HG03378 (cell line): ENCODE measurements around the gene VPS52.
"Not testable (repeated sequence)": the region's sequence is repeated elsewhere in the genome, so short reads cannot be mapped to it uniquely, and the experiment has no call there.

Source experiments
- ATAC-seq: cut with Tn5 transposase; IDR thresholded peaks from one replicate; pipeline ENCODE4 v1.9.1; 2021; ENCODE audit warnings: mild to moderate bottlenecking, moderate library complexity; ENCODE audit not compliant: unreplicated experiment

The VPS52 gene

DNA sequence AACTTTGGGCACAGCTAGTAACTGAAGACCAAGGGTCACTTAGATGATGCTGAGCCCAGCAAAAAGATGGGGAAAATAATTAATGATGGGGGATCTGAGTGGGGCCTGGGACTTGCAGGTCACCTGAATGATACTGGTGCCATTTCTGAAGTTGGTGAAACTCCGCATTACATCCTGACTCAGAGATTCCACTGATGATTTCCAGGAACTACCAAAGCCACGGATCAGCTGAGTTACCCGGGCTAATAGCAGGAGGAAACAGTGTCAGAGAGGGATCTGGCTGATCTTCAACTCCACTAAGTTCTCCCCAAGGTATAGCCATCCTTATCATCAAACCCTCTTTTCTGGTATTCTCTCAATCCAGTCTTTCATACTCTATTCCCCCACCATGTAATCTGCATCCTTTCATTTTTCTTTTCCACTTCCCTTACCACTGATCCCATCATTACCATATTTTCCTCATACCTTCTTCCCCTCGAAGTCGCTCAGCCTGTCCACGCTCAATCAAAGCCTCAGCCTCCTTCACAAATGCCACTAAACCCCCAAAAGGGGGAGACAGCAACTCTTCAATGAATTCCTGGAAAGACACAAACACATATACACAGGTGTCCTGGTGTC, 20.2 kb downstream of the VPS52 start:
- no peak for ATAC-seq

DNA sequence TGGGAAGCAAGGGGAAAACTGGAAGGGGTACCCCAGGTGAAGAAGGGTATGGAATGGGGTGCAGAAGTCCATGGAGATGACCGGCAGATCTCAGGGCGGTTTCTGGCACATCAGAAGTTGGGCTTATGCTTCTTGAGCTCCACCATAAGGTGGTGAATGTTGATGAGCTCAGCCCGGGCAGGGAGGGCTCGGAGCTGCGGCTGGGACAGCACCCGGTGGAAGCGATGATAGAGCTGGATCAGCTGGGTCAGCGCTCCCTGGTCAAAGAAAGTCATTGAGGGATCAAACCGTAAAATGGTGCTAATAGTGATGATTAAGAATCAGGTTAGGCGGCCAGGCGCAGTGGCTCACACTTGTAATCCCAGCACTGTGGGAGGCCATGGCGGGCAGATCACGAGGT, 20.9 kb downstream of the VPS52 start:
- no peak for ATAC-seq

DNA sequence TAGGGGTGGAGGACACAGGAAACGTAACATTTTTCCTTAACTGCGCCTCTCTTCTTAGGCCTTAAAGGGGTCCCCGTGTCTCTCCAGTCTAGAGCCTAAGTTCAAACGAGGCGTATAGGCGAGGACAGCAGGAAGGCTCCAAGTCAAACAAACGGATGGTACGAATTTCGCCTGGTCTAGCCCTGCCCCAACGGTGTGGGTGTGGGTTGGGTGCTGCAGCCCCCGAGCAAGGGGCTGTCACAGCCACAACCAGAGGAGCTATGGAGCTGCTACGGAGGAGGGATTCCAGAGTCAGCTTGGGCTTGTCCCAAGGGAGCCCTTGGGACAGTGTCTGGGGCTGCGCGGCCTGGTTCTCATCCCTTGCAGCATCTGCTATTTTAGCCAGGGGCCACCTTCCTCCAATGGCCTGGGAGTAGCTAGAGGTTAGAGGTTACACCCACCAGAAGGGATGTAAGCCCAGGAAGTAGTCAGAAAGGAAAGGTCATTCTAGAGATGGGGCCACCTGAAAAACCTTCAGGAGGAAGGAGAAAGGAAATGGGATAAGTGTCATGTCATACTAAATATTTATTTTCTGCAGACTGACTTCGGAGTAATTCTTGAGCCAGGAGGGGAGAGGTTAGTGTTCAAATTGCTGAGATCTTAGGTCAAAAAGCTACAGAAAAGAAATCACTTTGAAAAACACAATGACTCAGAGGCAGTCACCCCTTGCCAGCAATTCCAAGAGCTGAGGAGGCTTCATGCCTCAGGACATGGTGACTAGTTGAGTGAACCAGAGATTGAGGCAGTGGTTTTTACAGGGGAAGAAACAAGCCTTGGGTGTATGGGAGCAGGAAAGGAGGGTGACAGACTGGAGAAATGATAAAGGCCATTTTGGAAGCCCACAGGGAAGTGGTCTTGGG, 21.7 kb downstream of the VPS52 start:
- no peak for ATAC-seq

DNA sequence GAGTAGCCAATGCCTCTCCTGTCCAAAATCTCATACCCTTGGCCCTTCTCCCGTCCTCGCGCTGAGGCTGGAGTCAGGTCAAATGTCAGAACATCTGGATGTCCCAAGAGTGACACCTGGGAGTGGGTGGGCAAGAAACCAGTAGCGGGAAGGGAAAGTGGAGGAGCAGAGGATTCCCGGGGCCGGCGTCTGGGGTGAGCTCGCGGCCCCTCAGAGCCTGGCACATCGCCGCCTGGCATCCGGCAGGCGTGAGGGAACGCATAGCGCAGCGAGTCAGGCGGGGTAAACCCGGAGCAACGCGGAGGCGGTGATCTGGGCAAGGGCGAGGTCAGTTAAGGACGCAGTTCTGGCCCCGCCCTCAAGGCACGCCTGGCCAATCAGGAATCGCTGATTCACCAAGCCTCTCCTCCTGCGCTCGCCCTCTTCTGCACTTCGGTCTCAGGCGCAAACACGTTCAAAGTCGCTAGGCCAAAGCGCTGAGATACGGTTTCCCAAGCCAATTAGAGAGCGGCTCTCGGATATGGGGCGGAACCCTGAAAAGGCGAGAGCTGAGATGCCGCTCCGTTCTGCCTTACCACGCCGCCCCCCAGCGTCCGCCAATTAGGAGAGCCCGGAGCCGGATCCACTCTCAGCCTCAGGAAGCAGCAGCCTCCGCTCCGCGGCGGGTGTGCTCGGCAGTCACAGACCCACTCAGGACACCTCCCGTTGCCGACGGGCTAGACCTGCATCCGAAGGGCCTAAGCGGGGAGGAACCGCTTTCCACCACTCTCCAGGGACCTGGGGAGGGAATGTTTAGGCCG, 22.5 kb downstream of the VPS52 start:
- peak; percentile 77 for ATAC-seq

GRCh38 chr6:33248643-33248931, 23.1 kb downstream of the VPS52 start:
- no peak for ATAC-seq

DNA sequence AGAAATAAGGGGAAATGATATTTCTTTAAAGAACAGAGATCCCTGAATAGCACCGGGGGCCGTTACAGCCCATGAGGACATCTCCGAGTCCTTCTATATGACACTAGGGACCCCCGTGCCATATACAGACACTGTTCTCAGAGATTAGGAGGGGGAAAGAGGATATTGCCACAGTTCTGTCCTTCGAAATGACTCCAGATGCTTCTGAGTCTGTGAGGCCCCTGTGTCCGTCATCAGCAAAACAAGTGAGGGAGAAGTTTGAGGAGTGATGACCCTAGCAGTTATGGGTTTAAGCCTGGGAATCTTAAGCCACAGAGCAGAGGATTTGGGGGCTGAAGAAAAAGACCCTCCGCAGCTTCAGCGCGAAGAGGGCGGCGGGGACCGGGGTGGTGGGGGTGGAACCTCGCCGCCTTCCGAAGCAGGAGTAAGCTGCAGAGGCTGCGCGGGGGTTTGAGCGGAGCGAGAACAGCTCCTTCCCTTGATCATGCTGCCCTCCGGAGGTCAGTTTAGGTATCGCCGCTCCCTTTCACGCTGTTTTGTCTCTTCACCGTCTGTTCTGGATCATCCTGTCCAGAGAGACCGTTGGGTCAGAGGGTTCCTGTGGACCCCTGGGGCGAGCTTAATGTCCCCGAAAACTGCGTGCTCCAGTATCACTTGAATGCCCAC, 23.6 kb downstream of the VPS52 start:
- peak; percentile 47 for ATAC-seq

- no peak for ATAC-seq
Measured at GRCh38 chr6:33243476-33243875, 28.2 kb downstream of the VPS52 start.

DNA sequence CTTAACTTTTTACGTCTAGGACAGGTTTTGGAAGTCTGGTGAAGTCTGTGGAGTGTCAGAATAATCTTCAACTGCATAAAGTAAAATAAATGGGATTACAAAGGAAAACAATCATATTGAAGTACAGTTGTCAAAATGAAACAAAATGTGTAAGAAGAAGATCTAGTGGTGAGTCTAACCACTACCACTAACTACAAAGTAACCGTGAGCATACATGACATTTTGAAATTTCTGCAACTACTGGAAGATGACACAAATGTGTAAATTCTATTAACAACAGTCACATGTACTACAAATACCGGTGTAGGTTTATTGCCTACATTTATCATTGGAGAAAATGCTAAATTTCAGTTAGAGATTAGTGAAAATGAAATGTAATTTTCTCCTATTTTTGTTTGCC, 29.7 kb downstream of the VPS52 start:
- ATAC-seq: no peak

DNA sequence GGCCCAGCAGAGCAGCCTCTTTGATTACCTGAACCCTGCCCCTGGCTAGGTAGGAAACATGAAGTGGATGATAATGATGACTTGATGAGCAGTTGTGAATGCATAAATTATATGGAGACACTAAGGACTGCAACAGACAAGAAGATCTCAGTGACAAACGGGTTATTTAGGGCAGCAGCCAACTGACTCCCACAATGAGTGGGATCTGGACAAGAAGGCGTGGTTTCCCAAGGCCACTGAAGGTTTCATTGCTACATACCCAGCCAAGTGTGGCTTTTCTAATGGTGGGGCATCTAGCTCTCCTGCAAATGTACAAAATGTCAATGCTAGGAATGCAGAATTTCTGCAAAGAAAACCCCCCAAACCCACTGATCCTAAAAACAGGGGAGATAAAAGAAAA, 33.9 kb downstream of the VPS52 start:
- ATAC-seq: no peak

- no peak for ATAC-seq
Measured at GRCh38 chr6:33236852-33237251, 34.8 kb downstream of the VPS52 start.

- no peak for ATAC-seq
Measured at GRCh38 chr6:33236328-33236727, 35.3 kb downstream of the VPS52 start.

DNA sequence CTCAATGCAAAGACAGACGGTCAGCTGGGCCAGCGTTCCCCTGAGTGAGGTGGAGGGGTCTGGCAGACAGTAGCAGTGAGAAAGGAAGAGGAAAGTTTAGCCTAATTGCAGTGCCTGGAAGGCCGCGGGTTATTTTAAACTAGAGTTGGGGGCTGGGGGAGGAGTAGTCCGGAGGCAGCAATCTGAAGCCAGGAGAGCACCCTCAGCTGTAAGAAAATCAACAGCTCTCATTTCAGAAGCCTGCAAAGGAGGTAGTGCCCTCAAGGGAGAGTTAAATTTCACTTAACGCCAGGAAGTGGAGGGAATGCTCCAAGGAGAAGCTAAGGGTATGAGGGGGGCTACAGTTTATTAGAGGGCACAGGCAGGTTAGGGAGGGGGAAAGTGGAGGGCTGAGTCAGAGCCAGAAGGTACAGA, 36.4 kb downstream of the VPS52 start:
- no peak for ATAC-seq

DNA sequence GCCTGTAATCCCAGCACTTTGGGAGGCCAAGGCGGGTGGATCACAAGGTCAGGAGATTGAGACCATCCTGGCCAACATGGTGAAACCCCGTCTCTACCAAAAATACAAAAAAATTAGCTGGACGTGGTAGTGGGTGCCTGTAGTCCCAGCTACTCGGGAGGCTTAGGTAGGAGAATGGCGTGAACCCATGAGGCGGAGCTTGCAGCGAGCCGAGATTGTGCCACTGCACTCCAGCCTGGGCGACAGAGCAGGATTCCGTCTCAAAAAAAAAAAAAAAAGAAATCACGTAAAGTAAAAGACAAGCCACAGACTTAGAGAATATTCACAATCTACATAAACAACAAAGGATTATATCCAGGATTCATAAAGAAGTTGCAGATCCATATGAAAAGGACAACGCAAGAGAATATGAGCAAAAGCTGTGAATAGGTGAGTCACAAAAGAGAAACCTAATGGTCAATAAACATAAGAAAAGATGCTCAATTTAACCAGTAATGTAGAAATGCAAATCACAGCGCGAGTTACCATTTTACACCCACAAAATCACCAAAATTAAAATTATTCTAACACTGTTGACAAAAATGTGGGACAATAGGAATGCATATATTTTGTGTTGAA, 45.1 kb downstream of the VPS52 start:
- ATAC-seq: not testable (repeated sequence)

DNA sequence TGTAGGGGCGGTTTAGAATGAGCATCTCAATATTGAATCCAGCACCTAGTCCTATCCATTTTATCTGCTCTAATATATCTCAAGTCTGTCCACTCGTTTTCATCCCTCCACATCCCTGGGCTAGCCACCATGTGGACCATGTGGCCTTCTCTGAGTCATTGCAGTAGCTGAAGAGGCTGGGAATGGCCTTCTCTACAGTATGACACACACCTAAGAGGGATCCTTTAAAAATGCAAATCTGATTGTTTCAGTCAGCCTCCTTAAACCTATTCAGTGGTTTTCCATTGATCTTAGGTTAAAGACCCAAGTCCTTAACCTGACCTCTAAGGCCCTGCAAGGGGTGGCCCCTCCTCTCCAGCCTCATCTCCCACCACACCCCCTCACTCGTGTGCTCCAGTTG, 54.0 kb downstream of the VPS52 start:
- no peak for ATAC-seq

- ATAC-seq: no peak
Measured at GRCh38 chr6:33217246-33217645, 54.4 kb downstream of the VPS52 start.

- no peak for ATAC-seq
Measured at GRCh38 chr6:33216117-33216649, 55.5 kb downstream of the VPS52 start.

DNA sequence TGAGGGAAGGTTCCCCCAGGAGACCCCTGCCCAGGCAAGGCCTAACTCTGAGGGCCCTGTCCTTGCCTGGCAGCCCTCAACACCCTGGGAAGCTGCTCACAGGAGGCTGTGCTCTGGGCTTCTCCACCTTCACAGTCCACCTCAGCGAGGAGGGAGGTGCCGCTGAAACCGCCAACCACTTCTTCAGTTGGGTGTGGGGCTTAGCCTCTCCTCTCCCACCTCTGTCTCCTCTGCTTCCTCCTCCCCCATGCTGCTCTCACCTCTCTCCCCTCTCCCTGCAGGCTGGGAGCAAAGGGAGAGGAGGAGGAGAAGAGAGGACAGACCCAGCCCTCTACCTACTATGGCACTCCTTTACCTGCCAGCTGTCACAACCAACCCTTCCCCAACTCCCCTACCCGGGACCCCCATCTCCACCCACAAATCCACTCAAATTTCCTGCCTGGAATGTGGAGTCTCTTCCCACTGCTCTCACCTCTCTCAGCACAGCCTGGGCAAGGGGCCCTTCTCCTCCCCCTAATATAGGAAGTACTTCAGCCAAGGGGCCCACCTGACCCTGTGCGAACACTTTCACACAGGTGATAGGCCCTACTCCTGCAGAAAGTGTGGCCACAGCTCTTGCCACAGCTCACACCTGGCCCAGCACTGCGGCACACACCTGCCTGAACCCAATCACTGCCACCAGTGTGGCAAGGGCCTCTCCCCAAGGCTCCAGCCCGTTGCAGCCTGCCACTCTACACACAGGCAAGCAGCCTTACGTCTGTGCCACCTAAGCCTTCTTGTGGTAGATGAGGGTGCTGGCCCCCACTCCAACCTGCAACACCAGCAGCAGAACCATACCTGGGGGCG, 56.2 kb downstream of the VPS52 start:
- no peak for ATAC-seq

DNA sequence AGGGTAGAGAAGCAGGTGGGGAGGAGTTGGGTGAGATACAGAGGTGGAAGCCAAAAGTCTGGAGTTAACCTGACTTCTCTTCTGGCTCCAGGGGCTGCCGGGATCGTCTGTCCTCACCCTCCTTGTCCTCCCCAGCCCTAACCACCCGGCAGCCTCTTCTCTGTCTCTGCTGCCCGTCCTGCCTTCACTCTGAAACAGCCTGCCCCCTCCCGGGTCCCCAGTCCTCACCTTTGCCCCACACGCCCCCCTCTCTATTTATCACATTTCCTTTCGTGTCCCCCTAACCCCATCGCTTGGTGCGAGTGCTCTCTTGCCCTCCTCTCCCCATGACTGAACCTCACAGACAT, 57.7 kb downstream of the VPS52 start:
- no peak for ATAC-seq

GRCh38 chr6:33213166-33213988, 58.3 kb downstream of the VPS52 start:
- no peak for ATAC-seq
